AG09319 (cell line): ENCODE data around the gene FAAH.

Source experiments
- DNase-seq: peaks from one replicate; pipeline ENCODE4 v3.0.0-alpha.2; 2010; ENCODE audit warnings: low read depth; ENCODE audit errors: extremely low read depth
- CTCF ChIP-seq: IDR thresholded peaks from 2 replicates; pipeline ENCODE4 v1.5.1; 2011; ENCODE audit warnings: low read depth, mild to moderate bottlenecking, inconsistent platforms, low read length, moderate library complexity

FAAH gene

GRCh38 chr1:46393510-46393909 is 607 bp upstream of the FAAH start:
- TF ChIP-seq CTCF = no peak
- no peak for DNase-seq

GRCh38 chr1:46394872-46395465 is 852 bp downstream of the FAAH start:
- no peak for TF ChIP-seq CTCF
- no peak for DNase-seq

DNA sequence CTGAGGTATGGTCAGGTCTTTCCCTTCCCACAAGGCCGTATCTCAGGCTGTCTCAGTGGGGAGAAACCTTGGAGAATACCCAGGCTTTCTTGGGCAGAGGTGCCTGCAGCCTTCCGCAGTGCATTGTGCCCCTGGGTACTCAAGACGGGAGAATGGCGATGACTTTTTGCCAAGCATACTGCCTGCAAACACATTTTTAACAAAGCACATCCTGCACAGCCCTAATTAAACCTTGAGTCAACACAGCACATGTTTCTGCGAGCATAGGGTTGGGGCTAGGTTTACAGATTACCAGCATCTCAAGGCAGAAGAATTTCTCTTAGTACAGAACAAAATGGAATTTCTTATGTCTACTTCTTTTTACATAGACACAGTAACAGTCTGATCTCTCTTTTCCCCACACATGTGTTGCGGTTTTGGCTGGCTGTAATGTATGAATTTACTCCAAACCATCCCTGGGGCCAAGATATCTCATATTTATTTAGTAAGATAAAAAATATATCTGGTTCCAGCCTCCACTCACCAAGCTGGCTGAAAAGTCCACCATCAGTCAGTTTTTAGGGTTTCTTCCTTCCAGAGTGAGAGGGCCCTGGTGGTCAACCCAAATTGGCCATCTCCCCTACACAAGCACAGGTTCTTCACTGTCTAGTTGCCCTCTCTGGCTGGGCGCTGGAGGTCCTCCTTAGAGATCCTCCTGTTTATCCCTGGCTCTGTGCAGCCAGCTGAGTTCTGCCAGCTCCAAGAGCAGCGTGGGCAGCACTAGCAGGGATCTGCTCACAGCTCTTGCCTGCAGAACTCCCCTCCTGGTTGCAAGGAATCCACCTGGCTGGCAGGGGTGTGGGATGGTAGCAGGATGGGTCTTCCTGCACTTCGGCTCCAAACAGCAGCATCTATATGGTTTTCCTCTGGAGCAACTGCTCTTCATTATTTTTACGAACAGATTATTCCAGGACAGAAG is 2.6 kb downstream of the FAAH start:
- no peak for TF ChIP-seq CTCF
- DNase-seq = no peak

DNA sequence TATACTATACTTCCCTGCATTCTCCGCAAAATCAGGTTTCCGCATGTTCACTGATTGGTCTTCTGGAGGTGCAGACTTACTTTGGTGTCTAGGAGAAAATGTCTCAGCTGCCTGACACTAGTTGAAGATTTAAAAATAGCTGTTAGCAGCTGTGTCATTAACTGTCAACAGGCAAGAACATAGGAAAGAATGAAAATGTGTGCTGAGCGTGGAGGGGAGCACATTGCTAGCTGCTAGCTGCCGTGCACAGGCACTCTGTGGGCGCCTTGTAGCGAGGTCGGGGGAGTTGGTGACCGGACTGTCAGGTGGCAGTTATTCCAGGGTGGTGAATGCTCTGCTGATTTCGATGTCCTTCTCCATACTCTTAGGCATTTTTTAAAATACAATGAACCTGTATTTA is 5.2 kb downstream of the FAAH start:
- TF ChIP-seq CTCF = no peak
- no peak for DNase-seq

- TF ChIP-seq CTCF = no peak
- DNase-seq = no peak
These were observed 6.3 kb downstream of the FAAH start for GRCh38 chr1:46400421-46400820.

DNA sequence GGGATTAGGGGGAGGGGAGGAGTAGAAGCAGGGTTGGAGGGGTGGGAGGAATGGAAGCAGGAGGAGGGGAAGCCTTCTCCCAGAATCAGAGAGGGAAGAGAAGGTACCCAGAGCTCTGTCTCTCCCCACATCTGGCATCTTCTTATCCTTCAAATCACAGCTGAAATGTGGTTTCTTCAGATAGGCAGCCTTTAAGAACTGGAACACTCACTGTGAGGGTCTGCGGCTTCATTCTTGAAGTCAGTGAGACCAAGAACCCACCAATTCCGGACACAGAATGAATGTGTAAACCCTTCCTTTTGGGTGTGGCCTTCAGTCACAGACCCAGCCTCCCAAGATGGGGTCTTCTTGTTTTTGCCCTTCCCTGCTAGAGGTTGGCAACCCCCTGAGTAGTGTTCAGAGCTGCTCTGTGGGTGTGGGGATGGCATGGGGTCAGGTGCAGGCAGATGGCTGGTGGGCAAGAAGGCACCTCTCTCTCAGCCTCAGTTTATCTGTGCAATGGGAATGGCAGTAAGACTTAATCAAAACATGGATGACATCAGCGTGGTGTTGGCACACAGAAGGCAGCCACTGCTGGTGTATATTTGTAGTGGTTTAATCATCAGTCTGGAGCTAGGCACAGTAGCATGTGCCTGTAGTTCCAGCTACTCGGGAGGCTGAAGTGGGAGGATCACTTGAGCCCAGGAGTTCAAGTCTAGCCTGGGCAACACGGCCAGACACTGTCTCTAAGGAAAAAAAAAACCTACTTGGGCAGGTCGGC is 7.2 kb downstream of the FAAH start:
- TF ChIP-seq CTCF = no peak
- no peak for DNase-seq
